HG03045 (cell line): ENCODE data around the gene MAD1L1.

Experiments used
- ATAC-seq: cut with Tn5 transposase; IDR thresholded peaks from one replicate; pipeline ENCODE4 v1.9.1; 2021; ENCODE audit warnings: mild to moderate bottlenecking, moderate library complexity; ENCODE audit not compliant: unreplicated experiment

MAD1L1 gene

GRCh38 chr7:1923409-1924257, 309.1 kb downstream of the MAD1L1 start:
- ATAC-seq: no peak

GRCh38 chr7:1922870-1923236, 309.9 kb downstream of the MAD1L1 start:
- no peak for ATAC-seq

- ATAC-seq: no peak
Observed at GRCh38 chr7:1922071-1922869, 310.5 kb downstream of the MAD1L1 start.

- ATAC-seq: no peak
Observed at GRCh38 chr7:1920881-1921280, 311.9 kb downstream of the MAD1L1 start.

- no peak for ATAC-seq
Observed at GRCh38 chr7:1920266-1920681, 312.5 kb downstream of the MAD1L1 start.

GRCh38 chr7:1919539-1920265, 313.0 kb downstream of the MAD1L1 start:
- ATAC-seq: no peak

- ATAC-seq: no peak
Observed at GRCh38 chr7:1918881-1919525, 313.7 kb downstream of the MAD1L1 start.

GRCh38 chr7:1918063-1918645, 314.6 kb downstream of the MAD1L1 start:
- no peak for ATAC-seq

DNA sequence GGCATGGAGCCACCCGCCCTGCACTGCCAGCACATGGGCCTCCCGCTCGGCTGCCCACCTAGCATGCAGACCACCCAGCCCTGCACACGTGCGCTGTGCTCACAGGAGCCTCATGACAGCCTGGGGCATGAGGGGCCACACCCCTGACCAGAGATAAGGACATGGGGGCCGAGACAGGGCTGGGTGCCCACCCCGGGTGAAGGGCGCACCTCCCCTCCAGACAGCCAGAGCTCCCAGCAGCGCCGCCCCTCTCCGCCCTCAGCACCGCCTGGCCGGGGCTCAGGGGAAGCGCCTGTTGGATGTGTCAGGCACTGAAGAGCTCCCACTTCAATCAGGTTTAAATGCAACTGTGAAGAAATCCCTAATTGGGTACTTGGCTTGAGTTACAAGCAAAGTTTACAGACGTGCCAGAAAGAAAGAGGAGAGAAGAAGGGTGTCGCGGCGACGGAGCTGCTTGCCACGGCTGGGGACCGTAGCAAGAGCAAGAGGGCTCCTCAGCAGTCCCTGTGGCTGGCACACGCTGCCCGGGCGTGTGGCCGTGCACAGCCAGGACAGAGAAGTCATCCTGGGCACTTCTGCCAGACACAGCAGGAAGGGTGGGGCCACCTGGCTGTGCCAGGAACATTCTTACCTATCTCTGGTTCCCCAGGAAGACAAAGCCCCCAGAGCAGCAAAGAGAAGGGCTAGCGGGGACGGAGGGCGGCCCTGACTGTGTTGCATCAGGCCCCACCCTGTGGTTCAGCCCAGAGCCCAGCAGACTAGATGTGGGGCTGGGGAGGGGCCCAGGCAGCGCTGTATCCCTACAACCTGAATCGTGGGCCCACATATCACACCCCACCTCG, 315.3 kb downstream of the MAD1L1 start:
- no peak for ATAC-seq

DNA sequence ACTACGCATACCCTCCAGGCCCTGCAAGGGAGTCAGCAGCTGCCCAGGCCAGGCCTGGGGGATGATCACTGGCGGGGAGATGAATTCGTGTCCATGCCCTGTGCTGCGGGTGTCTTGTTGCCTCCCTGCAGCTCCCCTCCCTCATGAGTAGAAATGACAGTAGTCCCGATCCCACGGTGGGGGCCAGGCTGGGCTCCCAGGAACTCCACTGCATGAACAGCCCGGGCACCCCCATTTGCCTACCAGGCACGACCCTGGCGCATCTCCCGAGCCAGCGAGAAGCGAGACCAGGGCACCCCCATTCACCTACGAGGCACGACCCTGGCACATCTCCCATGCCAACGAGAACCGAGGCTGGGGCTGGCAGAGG, 316.2 kb downstream of the MAD1L1 start:
- ATAC-seq: no peak

GRCh38 chr7:1915956-1916600, 316.7 kb downstream of the MAD1L1 start:
- ATAC-seq: no peak

DNA sequence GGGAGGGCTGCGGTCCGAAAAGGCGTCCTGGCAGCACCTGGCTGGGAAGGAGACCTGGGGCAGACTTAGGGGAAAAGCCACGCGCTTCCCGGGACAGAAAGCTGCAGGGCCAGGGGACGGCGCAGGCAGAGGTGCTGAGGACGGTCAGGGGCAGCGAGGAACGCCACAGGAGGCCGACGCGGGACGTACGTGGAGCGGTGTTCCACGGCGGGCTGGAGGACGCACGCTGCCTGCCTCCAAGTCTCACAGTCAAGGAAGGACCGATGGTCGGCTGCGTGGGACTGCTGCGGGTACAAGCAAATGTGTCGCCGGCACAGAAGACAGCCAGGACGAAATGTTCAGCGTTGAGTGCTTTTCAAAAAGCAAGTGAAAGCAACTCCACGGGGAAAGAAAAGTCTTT, 317.4 kb downstream of the MAD1L1 start:
- no peak for ATAC-seq

DNA sequence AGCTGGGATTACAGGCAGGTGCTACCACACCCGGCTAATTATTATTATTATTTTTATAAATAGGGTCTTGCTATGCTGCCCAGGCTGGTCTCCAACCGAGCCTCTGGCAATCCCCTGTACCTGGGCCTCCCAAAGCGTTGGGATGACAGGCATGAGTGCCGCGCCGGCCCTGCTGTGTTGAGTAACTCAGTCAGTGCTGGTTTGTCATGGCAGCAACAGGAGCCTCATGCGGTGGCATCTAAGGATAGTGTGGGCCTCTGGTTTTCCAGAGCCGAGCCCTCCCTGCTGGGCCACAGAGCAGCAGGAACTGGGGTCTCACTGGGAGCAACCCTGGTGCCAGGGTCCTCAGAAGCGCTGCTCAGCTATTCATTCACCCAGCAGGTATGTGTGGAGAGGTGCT, 318.0 kb downstream of the MAD1L1 start:
- no peak for ATAC-seq

GRCh38 chr7:1914321-1914720, 318.4 kb downstream of the MAD1L1 start:
- no peak for ATAC-seq

DNA sequence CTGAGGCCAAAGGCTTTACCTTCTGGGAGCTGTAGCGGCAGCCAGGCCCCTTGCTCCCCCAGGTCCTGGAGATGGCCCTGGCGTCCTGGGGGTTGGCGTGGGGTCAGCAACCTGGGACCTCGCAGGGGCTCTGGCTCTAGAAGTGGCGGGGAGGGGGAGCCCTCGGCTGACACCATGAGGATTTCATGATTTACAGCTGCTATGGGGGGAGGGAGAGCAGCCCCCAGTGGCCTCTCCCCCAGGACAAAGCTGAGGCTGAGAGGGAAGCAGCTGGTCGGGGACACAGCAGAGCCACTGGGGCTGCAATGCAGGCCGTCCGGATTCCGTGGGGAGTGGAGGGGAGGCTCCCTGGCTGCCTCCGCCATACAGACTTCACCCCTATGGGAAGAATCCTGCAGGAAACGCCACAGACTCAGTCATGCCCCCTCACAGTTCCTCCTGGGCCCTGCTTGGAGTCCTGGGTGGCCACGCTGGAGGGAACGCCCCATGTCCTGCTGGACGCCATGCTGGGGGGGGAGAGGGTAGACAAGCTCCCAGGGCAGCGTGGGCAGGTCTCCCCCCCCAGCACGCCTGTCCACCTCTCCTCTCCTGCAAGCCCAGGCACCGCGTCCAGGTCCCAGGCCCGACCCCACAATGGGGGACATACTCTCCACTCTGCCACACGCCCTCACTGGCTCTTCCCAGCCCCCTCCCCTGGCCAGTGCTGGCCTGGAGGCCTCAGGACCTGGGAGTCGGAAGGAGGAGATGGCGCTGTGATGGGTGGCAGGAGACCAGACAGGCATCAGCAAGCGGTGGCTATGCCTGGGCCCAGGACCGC, 319.1 kb downstream of the MAD1L1 start:
- no peak for ATAC-seq

DNA sequence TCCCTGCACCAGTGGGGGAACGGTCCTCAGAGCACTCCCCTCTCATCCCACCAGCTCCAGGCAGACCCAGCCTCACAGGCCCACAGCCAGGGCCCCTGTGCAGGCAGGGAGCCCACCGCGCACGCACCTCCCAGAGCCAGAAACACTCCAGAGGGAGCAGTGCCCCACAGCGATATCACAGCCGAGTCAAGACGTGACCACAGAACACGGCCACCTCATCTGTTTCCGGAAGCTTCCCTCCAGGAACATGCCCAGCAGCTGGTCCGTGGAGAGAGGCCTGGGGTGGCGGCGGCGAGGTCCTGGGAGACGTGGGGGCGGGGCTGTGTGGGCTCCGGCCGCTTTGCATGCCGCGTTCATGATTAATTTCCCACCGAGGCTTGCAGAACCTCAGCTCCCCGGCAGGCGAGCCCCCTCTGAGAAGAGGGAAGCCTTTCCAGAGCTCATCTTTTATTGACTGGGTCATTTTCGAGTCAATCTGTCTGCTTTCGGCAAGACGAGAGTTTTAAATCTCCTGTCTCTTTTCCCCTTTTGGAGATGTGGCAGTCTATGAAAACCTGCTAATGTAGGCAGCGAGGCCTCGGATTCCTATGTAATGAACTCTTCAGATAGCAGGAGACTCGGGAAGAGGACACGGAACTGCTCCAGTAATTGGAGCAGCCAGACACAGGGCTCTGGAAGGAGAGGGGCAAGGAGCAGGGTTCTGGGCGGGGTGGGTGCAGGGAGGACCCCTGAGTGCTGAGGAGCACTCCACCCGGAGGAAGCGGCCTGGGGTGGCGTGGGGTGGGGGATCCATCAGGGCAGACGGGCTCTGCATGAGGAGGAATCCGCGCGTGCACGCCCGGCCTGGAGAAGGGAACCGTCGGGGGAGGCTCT, 319.9 kb downstream of the MAD1L1 start:
- ATAC-seq: no peak

- no peak for ATAC-seq
Observed at GRCh38 chr7:1911571-1911970, 321.2 kb downstream of the MAD1L1 start.
